Aorta (tissue), 5 donors: Measurements from ENCODE around the gene KCND2. TPM values are rescaled to one million over a fixed set of nuclear protein-coding genes. Genes with fewer than 3 reads are reported as not detected.

Experiments
- ATAC-seq: fragments of 200-7000 bp; cut with Tn5 transposase; one replicate; pipeline ENCODE4 v1.9.1; 2022; ENCODE audit warnings: moderate library complexity; ENCODE audit not compliant: low FRiP score
- DNase-seq, 2 donors: peaks; one replicate each; pipeline ENCODE4 v3.0.0-alpha.2; 2020
- H3K27ac ChIP-seq, 2 donors: one replicate each; pipeline ENCODE4 v1.5.1; 2013; ENCODE audit warnings: low read length in 2 of 2, mild to moderate bottlenecking in 2 of 2, moderate library complexity in 2 of 2, control low read depth in 1 of 2, inconsistent platforms in 1 of 2, low read depth in 1 of 2
- H3K27me3 ChIP-seq, 2 donors: one replicate each; pipeline ENCODE4 v1.6.1; 2013; ENCODE audit warnings: control low read depth in 1 of 2, low read length in 1 of 2, mild to moderate bottlenecking in 1 of 2, moderate library complexity in 1 of 2; ENCODE audit not compliant: insufficient read depth in 2 of 2, control insufficient read depth in 1 of 2
- H3K36me3 ChIP-seq, 2 donors: one replicate each; pipeline ENCODE4 v1.6.1; 2013; ENCODE audit warnings: control low read depth in 1 of 2, low read length in 1 of 2, mild to moderate bottlenecking in 1 of 2; ENCODE audit not compliant: insufficient read depth in 2 of 2, control insufficient read depth in 1 of 2
- H3K4me1 ChIP-seq, 2 donors: one replicate each; pipeline ENCODE4 v1.6.1; 2013; ENCODE audit warnings: low read length in 2 of 2, control low read depth in 1 of 2, mild to moderate bottlenecking in 1 of 2, moderate library complexity in 1 of 2; ENCODE audit not compliant: insufficient read depth in 2 of 2, control insufficient read depth in 1 of 2
- H3K4me3 ChIP-seq, 2 donors: one replicate each; pipeline ENCODE4 v1.5.1; 2013; ENCODE audit warnings: low read length in 2 of 2, control low read depth in 1 of 2, mild to moderate bottlenecking in 1 of 2
- H3K9me3 ChIP-seq: one replicate; pipeline ENCODE4 v1.6.1; 2013; ENCODE audit warnings: mild to moderate bottlenecking, low read length; ENCODE audit not compliant: control insufficient read depth
- WGBS, 2 donors: extraction: QIAGEN DNeasy Blood & Tissue Kit; methylation state at CpG; one replicate each; pipeline ENCODE4 v1.1.7; 2013; 5-methylcytosine and 5-hydroxymethylcytosine counted together
- intact Hi-C, 2 donors: fragments of 100-400 bp; cut with DNase I; formaldehyde crosslinking; loops; one replicate each; pipeline versions ENCODE4 v1.14.2 to v1.15.0; 2022
- polyA plus RNA-seq, 2 donors: library from polyadenylated mRNA; stranded (reverse); fragments of 200-250 nt; gene quantifications; one replicate each; pipeline ENCODE4 v1.2.3, GENCODE V29; 2013
- total RNA-seq, 2 donors: library from RNA; stranded (reverse); fragmentation: NEBNext Ultra II Directional; extraction: Animal tissue kit (Norgen Biotek cat#: 25700); gene quantifications; one replicate each; pipeline ENCODE4 v1.2.1, GENCODE V29; 2021
- donor health status: healthy with polysubstance abuse.
- donor health status: Bipolar disorder and iron deficiency.
- donor health status: DM: no; HTN: no; CAD: no.
- donor health status: DM: no; HTN: no; CAD: no.
- donor health status: DM: yes; HTN: yes; CAD: no.

The KCND2 gene
- total and polyA plus RNA-seq, 4 donors: 1.9 to 4.2 TPM; not detected in 2

DNA sequence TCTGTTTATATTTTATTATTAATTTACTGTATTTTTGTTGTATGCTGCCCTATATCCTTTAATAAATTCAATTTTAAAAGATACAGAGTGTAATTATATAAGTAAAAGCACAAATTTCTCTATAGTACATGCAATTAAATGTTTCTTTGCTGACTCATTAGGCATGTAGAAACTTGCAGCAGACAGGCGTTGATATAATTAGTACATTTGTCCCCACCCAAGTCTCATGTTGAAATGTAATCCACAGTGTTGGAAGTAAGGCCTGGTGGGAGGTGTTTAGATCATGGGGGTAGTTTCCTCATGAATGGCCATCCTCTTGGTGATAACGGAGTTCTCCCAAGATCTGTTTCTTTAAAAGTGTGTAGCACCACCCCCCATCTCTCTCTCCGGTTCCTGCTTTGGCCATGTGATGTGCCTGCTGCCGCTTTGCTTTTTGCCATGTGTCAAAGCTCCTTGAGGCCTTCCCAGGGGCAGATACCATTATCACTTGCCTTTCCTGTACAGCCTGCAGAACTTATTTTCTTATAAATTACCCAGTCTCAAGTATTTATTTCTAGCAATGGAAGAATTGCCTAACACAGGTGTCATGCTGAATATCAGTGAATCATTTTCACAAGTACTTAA lies 521.2 kb downstream of the KCND2 start:
- no peaks in the 10 kb centered on the region for H3K4me1 ChIP-seq
- H3K27ac ChIP-seq: no peak overlapping the region
- no peaks in the 10 kb centered on the region for H3K27me3 ChIP-seq
- no peak overlapping the region for H3K4me3 ChIP-seq
- ATAC-seq (no peak), DNase-seq (no peak)
- WGBS, 2 donors: 84% methylated on average over 4 of the region's 4 CpGs
- intact Hi-C loops: loop anchor here in 1 of 2 donors (5.0 to 10.0 kb wide), 3 partner anchors 63 to 321 kb away; partner anchors contain the start of gene TSPAN12
- no peaks in the 10 kb centered on the region for H3K9me3 ChIP-seq
- no peaks in the 10 kb centered on the region for H3K36me3 ChIP-seq

- Histone ChIP-seq H3K27me3 (no peaks in the 10 kb centered on the region), H3K9me3 (no peaks in the 10 kb centered on the region), H3K4me1 (no peaks in the 10 kb centered on the region), H3K4me3 (no peak overlapping the region), H3K27ac (no peak overlapping the region), H3K36me3 (no peaks in the 10 kb centered on the region)
- 98 to 99% methylated on average over 7 of the region's 7 CpGs for WGBS, 2 donors
- intact Hi-C loops: loop anchor here in 1 of 2 donors (10.0 kb wide), 1 partner anchor 318 kb away; no protein-coding TSS in a partner anchor
- ATAC-seq (no peak), DNase-seq (no peak)
These were observed 524.2 kb downstream of the KCND2 start for GRCh38 chr7:120797026-120797645.

DNA sequence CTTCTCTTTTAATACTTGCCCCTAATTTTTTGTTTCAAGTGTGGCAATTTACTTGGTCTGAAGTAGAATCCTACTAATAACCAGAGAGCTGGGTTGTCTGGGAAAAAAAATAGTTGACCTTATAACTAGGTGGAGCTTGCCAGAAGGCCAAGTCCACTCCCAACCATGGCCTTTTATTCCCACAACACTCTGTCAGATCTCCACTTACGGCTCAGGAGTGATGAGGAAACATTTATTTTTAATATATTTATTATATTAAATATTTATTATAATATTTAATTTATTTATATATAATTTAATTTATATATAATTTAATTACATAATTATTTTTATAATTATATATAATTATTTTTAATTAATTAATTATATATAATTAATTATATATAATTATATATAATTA lies 526.2 kb downstream of the KCND2 start:
- DNase-seq (no peak), ATAC-seq (no peak)
- no peaks in the 10 kb centered on the region for H3K36me3 ChIP-seq
- H3K9me3 ChIP-seq: no peaks in the 10 kb centered on the region
- no peak overlapping the region for H3K27ac ChIP-seq
- no peak overlapping the region for H3K4me3 ChIP-seq
- H3K27me3 ChIP-seq: no peaks in the 10 kb centered on the region
- 96 to 98% methylated on average over 1 of the region's 1 CpG for WGBS, 2 donors
- H3K4me1 ChIP-seq: no peaks in the 10 kb centered on the region
- intact Hi-C loops: loop anchor here in 1 of 2 donors (10.0 kb wide), 1 partner anchor 316 kb away; no protein-coding TSS in a partner anchor
